Endothelial cell of umbilical vein (primary cell): Measurements from ENCODE around the gene RHOB. TPM values are rescaled to one million over a fixed set of nuclear protein-coding genes. Genes with fewer than 3 reads are reported as not detected.

Source experiments
- BruUV-seq: library from RNA; stranded (reverse); fragments of 400-500 nt; replicated peaks from 2 replicates; lab custom pipeline; 2021; lab: Mats Ljungman, UMichigan
- CTCF ChIA-PET: fragments of 300-600, 350-600 bp; sonication (Branson Sonifier 250); formaldehyde crosslinking; loops from one replicate; lab custom pipeline; 2021; ENCODE audit warnings: antibody characterized with exemption, inconsistent platforms; lab: Charles Lee
- POLR2A ChIA-PET: fragments of 300-600, 350-600 bp; sonication (Branson Sonifier 250); formaldehyde crosslinking; loops from one replicate; lab custom pipeline; 2021; ENCODE audit warnings: antibody characterized with exemption, inconsistent platforms; lab: Charles Lee
- DNase-seq: peaks from one replicate; pipeline ENCODE4 v3.0.0-alpha.2; 2011; ENCODE audit warnings: low read depth, low spot score
- FAIRE-seq: peaks from 2 replicates; lab custom pipeline; 2011; peaks lifted over from hg19 to GRCh38; lab: Jason Lieb, UNC
- H2AFZ ChIP-seq: 2 replicates; pipeline ENCODE4 v1.6.0; 2012; ENCODE audit warnings: low read depth, low read length, control low read depth, inconsistent platforms
- H3K27ac ChIP-seq: 2 replicates; pipeline ENCODE4 v1.5.1; 2011; ENCODE audit warnings: low read depth, mild to moderate bottlenecking, control low read depth, low read length, moderate library complexity; ENCODE audit not compliant: insufficient read depth
- H3K27me3 ChIP-seq, 2 experiments: 2 replicates each; pipeline versions ENCODE4 v1.6.0 to v1.6.1; 2011; ENCODE audit warnings: low read length in 2 of 2, mixed read lengths in 1 of 2; ENCODE audit not compliant: control insufficient read depth in 2 of 2, insufficient read depth in 2 of 2
- H3K36me3 ChIP-seq, 2 experiments: 2 replicates in 1 of 2; 3 replicates in 1 of 2; pipeline ENCODE4 v1.5.1; 2011; ENCODE audit warnings: low read length in 2 of 2, mild to moderate bottlenecking in 1 of 2, moderate library complexity in 1 of 2; ENCODE audit not compliant: control insufficient read depth in 2 of 2, insufficient read depth in 2 of 2; ENCODE audit errors: extremely low read depth in 1 of 2
- H3K4me1 ChIP-seq: 3 replicates; pipeline ENCODE4 v1.5.1; 2011; ENCODE audit warnings: mild to moderate bottlenecking, low read length; ENCODE audit not compliant: control insufficient read depth, insufficient read depth; ENCODE audit errors: extremely low read depth
- H3K4me2 ChIP-seq: 2 replicates; pipeline ENCODE4 v1.6.1; 2011; ENCODE audit warnings: low read length, control low read depth, mixed read lengths; ENCODE audit not compliant: insufficient read depth
- H3K4me3 ChIP-seq, 3 experiments: fragments of 200-600 bp in 1 of 3; sonication (generic), shearing (Covaris generic) in 1 of 3; replicated peaks in 1 of 3; 2 replicates each; pipeline ENCODE4 v1.5.1; 2011 to 2016; ENCODE audit warnings: control low read depth in 3 of 3, low read length in 3 of 3, mild to moderate bottlenecking in 2 of 3, inconsistent platforms in 1 of 3, low read depth in 1 of 3, moderate library complexity in 1 of 3; ENCODE audit not compliant: insufficient read depth in 1 of 3
- H3K79me2 ChIP-seq: 2 replicates; pipeline ENCODE4 v1.6.0; 2012; ENCODE audit warnings: low read length, inconsistent platforms; ENCODE audit not compliant: control insufficient read depth, insufficient read depth
- H3K9ac ChIP-seq: replicated peaks from 2 replicates; pipeline ENCODE3; 2011; ENCODE audit warnings: low read length, control low read depth; ENCODE audit not compliant: insufficient read depth; ENCODE audit errors: extremely low read depth
- H3K9me1 ChIP-seq: replicated peaks from 3 replicates; pipeline ENCODE4 v1.6.0; 2011; ENCODE audit warnings: mild to moderate bottlenecking, low read length; ENCODE audit not compliant: control insufficient read depth, insufficient read depth; ENCODE audit errors: extremely low read depth
- H3K9me3 ChIP-seq: replicated peaks from 2 replicates; pipeline ENCODE4 v1.5.1; 2012; ENCODE audit warnings: low read length, inconsistent platforms; ENCODE audit not compliant: control insufficient read depth, insufficient read depth
- H4K20me1 ChIP-seq: replicated peaks from 2 replicates; pipeline ENCODE3; 2011; ENCODE audit warnings: mild to moderate bottlenecking, low read length; ENCODE audit not compliant: control insufficient read depth, insufficient read depth; ENCODE audit errors: extremely low read depth
- GATA2 ChIP-seq: IDR thresholded peaks from 2 replicates; pipeline ENCODE4 v1.7.0; 2011; ENCODE audit warnings: low read depth, mild to moderate bottlenecking, moderate library complexity, mixed read lengths, low read length; ENCODE audit not compliant: insufficient read length, insufficient read depth
- JUN ChIP-seq: IDR thresholded peaks from 2 replicates; pipeline ENCODE4 v1.6.1; 2011; ENCODE audit warnings: borderline replicate concordance, low read depth; ENCODE audit not compliant: insufficient read length, insufficient read depth
- dilution Hi-C: fragments of 300-500 bp; cut with MboI; formaldehyde crosslinking; loops from one replicate; pipeline ENCODE4 v1.15.0; 2019; ENCODE audit warnings: low sequenced_read_pairs; ENCODE audit not compliant: extremely low pct_ligation_motif_present
- intact Hi-C: fragments of 100-400 bp; cut with micrococcal nuclease; formaldehyde crosslinking; loops from one replicate; pipeline ENCODE4 v1.10.0; 2022
- polyA plus RNA-seq, 4 experiments: library from polyadenylated mRNA; depleted of rRNA in 3 of 4; stranded (reverse) in 3 of 4; unstranded in 1 of 4; fragments of >200 nt; gene quantifications; 2 replicates each; pipeline versions ENCODE4 v1.2.1 to v1.2.3, GENCODE V29; 2011 to 2012; ENCODE audit warnings: missing spikeins in 1 of 4
- total RNA-seq: library from RNA; stranded (reverse); gene quantifications from 2 replicates; pipeline ENCODE4 v1.2.3, GENCODE V29; 2021

RHOB gene
- total and polyA plus RNA-seq, 2 donors (not counting 3 experiments of a cell fraction or from before 2014, with no cell fraction given): 830 to 1,101 TPM

GRCh38 chr2:20444101-20444992 is 2.5 kb upstream of the RHOB start:
- Histone ChIP-seq H3K4me1 (peaks cover 29% of the 10 kb centered on the region), H3K4me2 (peak overlapping the region; percentile 73), H2AFZ (no peak overlapping the region), H3K36me3 (peaks cover 2 to 15% of the 10 kb centered on the region in 2 experiments), H4K20me1 (no peaks in the 10 kb centered on the region), H3K4me3 (peak overlapping the region in 2 of 3 experiments; percentile 3 to 19), H3K27me3 (no peaks in the 10 kb centered on the region), H3K9me3 (no peaks in the 10 kb centered on the region), H3K9me1 (no peaks in the 10 kb centered on the region), H3K27ac (peak overlapping the region; percentile 61), H3K79me2 (peaks cover 33% of the 10 kb centered on the region), H3K9ac (peak overlapping the region; percentile 37)
- POLR2A ChIA-PET: interaction anchor here (0.6 to 2.7 kb wide), 13 partner anchors 8 to 197 kb away, joined by 3 to 34 read pairs (median 6); no protein-coding TSS in a partner anchor
- dilution Hi-C loops: loop anchor here (10.0 kb wide), 1 partner anchor 190 kb away; no protein-coding TSS in a partner anchor
- intact Hi-C loops: loop anchor here (10.0 kb wide), 1 partner anchor 380 kb away; the partner anchor contains the start of gene LDAH
- no peak for TF ChIP-seq JUN
- TF ChIP-seq GATA2: peak; percentile 41
- CTCF ChIA-PET: interaction anchor here (0.6 to 2.5 kb wide), 33 partner anchors 8 to 217 kb away, joined by 3 to 83 read pairs (median 5); partner anchors contain the start of gene HS1BP3
- no TSS peak for BruUV-seq
- peak; percentile 82 for FAIRE-seq
- peak; percentile 92 for DNase-seq
